Ishikawa (cell line): ENCODE measurements around the gene GNB1L.

Source experiments
- CEBPB ChIP-seq: IDR thresholded peaks from 2 replicates; pipeline ENCODE4 v1.6.1; 2012
- CREB1 ChIP-seq: IDR thresholded peaks from 2 replicates; pipeline ENCODE4 v1.6.1; 2012; ENCODE audit warnings: low read depth
- EGR1 ChIP-seq: IDR thresholded peaks from 2 replicates; pipeline ENCODE4 v1.6.1; 2012
- EP300 ChIP-seq: IDR thresholded peaks from 2 replicates; pipeline ENCODE4 v1.6.1; 2012; ENCODE audit warnings: borderline replicate concordance
- FOXM1 ChIP-seq: IDR thresholded peaks from 2 replicates; pipeline ENCODE4 v1.6.1; 2012; ENCODE audit warnings: low read depth, borderline replicate concordance
- NFIC ChIP-seq: IDR thresholded peaks from 2 replicates; pipeline ENCODE4 v1.6.1; 2012
- RAD21 ChIP-seq: IDR thresholded peaks from 2 replicates; pipeline ENCODE4 v1.6.1; 2012; ENCODE audit warnings: low read depth
- REST ChIP-seq: IDR thresholded peaks from 2 replicates; pipeline ENCODE4 v1.6.1; 2012; ENCODE audit warnings: low read depth, mild to moderate bottlenecking
- TAF1 ChIP-seq: IDR thresholded peaks from 2 replicates; pipeline ENCODE4 v1.6.1; 2012; ENCODE audit warnings: low read depth, mild to moderate bottlenecking
- TCF12 ChIP-seq: IDR thresholded peaks from 2 replicates; pipeline ENCODE4 v1.6.1; 2012; ENCODE audit warnings: low read depth
- TEAD4 ChIP-seq: IDR thresholded peaks from 2 replicates; pipeline ENCODE4 v1.6.1; 2012
- YY1 ChIP-seq: IDR thresholded peaks from 2 replicates; pipeline ENCODE4 v1.6.1; 2012; ENCODE audit warnings: low read depth
- ZBTB7A ChIP-seq: IDR thresholded peaks from 2 replicates; pipeline ENCODE4 v1.6.1; 2012; ENCODE audit warnings: low read depth
- TF ChIP-seq, protein P1 (sequence below): IDR thresholded peaks from 2 replicates; pipeline ENCODE4 v1.6.1; 2012
- TF ChIP-seq, protein P2 (sequence below): IDR thresholded peaks from 2 replicates; pipeline ENCODE4 v1.6.1; 2012

GNB1L gene

DNA sequence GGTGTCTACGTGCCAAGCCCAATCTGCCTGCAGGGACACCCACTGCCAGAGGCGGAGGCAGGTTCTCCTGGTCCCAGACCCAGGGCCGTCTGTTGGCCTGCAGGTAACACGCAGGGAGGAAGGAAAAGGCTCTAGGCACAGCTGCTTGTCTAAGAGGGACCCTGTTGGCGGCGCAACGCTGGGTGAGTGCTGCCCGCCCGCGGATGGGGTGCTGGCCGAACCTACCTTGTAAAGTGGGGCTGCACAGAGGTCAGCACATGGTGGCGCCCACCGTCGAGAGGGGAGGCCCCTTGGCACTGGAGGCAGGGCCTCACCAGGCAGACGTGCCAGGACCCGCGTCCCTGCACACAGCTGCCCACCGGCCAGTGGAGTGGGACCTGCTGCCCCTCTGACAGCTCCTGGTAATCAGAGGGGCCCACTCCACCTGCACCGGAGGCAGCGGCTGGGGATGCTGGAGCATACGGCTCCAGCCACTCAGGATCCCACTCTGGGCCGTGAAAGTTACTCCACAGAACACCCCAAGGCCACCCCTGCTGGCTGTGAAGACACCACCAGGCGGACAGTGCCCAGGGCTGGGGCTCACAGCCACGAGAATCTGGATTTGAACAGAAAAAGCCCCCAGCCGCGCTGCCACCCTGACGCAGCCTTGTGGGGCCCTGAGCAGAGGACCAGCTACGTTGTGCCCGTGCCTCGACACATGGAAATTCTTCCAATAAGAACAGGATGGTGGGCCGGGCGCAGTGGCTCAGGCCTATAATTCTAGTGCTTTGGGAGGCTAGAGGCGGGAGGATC lies 70.1 kb downstream of the GNB1L start:
- no peak for TF ChIP-seq CREB1
- no peak for TF ChIP-seq FOXM1
- no peak for TF ChIP-seq TAF1
- TF ChIP-seq, protein P1, sequence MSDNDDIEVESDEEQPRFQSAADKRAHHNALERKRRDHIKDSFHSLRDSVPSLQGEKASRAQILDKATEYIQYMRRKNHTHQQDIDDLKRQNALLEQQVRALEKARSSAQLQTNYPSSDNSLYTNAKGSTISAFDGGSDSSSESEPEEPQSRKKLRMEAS: no peak
- TF ChIP-seq EGR1: no peak
- TF ChIP-seq YY1: no peak
- TF ChIP-seq CEBPB: no peak
- TF ChIP-seq, protein P2, sequence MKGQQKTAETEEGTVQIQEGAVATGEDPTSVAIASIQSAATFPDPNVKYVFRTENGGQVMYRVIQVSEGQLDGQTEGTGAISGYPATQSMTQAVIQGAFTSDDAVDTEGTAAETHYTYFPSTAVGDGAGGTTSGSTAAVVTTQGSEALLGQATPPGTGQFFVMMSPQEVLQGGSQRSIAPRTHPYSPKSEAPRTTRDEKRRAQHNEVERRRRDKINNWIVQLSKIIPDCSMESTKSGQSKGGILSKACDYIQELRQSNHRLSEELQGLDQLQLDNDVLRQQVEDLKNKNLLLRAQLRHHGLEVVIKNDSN: no peak

DNA sequence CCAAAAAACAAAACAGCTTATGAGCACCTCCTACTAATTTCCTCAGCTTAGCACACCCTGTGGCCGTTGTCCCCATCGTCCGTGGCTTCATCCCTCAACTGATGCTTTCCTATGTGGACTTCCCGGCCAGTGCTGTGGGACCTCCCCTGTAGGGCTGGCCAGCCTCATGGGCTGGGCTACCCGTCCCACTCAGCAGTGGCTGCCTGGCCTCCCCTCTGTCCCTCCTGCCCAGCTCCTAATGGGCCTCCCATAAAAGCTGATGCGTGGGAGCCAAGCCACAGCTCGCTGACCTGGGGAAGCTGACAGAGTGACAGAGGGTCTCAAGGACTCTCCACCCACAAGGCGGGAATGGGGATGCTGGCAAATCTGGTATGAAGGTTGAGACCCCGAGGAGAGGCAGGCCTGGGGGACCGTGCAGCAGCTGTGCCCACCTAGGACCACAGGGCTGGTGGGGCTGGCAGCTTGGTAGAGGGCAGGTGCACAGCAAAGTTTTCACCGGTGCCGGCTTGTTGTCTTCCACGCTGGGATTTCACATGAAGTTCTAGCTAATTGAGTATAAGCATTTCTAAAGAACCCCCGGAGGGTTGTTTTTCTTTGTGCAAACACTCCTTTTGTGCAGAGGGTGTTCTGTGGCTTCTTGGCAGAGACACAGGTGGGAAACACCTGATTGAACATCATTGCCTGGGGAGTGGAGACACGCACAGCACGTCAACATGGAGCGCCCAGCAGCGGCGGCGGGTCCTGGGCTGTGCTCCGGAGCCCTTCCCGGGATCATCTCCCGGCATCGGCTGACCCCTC lies 70.9 kb downstream of the GNB1L start:
- no peak for TF ChIP-seq TAF1
- TF ChIP-seq REST: no peak
- TF ChIP-seq YY1: no peak
- no peak for TF ChIP-seq NFIC
- no peak for TF ChIP-seq TCF12
- no peak for TF ChIP-seq CEBPB
- TF ChIP-seq RAD21: no peak
- TF ChIP-seq FOXM1: no peak

GRCh38 chr22:19782533-19782932 lies 72.1 kb downstream of the GNB1L start:
- no peak for TF ChIP-seq NFIC
- TF ChIP-seq TEAD4: no peak
- no peak for TF ChIP-seq ZBTB7A
- TF ChIP-seq TCF12: no peak
- no peak for TF ChIP-seq REST
- TF ChIP-seq RAD21: no peak
- no peak for TF ChIP-seq CEBPB
- no peak for TF ChIP-seq EGR1
- TF ChIP-seq CREB1: no peak
- TF ChIP-seq TAF1: no peak
- no peak for TF ChIP-seq EP300
- no peak for TF ChIP-seq YY1
- TF ChIP-seq, protein P1: no peak
- TF ChIP-seq, protein P2: no peak
- no peak for TF ChIP-seq FOXM1

GRCh38 chr22:19779685-19780268 lies 74.9 kb downstream of the GNB1L start:
- TF ChIP-seq ZBTB7A (no peak), CEBPB (no peak)

DNA sequence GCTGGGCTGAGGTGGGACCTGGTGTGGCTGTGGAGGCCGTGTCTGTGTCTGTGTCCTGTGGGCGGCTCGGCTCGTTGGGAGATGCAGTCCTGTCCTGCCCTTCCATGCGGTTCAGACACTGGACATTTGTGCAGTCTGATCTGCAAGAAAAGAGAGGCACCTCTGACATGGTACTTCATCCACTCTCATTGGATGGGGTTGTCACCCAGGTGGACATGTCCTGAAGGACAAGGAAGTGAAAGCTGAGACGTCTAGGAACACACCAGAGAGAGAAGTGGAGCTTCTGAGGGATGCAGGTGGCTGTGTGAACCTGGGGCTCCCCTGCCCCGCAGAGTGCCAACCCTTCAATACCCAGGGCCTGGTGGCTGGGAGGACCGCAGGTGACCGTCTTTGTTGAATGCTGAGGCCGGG lies 75.7 kb downstream of the GNB1L start:
- TF ChIP-seq TAF1 (no peak), EGR1 (no peak), RAD21 (no peak)
- TF ChIP-seq, protein P1: no peak
